Hematopoietic multipotent progenitor cell treated with erythropoietin and hydrocortisone succinate and interleukin-3 and kit ligand, for 17 days (in vitro differentiated cells): ENCODE data around the gene ALPL.

Experiments used
- DNase-seq: peaks from one replicate; pipeline ENCODE4 v3.0.0-alpha.2; 2015; ENCODE audit warnings: low spot score

ALPL gene

DNA sequence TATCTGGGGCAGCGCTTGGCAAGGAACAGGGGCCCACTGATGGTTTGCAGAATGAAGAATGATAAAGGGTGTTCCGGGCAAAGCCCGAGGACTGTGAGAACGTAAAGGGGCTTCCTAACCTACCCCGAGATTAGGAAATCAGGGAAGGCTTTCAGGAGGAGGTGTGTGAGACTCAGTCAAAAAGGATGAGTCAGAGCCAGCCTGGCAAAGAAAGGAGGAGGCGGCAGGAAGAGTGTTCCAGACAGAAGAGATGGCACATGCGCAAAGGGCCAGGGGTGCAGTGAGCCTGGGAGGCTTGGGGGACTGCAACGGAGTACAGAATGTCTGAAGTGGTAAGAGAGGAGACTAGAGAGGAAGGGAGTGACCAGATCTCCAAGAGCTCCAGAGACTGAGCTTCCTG, 89.7 kb downstream of the ALPL start:
- no peak for DNase-seq

- DNase-seq: no peak
Measured at GRCh38 chr1:21599402-21599801, 90.2 kb downstream of the ALPL start.

- no peak for DNase-seq
Measured at GRCh38 chr1:21601278-21602048, 92.2 kb downstream of the ALPL start.

DNA sequence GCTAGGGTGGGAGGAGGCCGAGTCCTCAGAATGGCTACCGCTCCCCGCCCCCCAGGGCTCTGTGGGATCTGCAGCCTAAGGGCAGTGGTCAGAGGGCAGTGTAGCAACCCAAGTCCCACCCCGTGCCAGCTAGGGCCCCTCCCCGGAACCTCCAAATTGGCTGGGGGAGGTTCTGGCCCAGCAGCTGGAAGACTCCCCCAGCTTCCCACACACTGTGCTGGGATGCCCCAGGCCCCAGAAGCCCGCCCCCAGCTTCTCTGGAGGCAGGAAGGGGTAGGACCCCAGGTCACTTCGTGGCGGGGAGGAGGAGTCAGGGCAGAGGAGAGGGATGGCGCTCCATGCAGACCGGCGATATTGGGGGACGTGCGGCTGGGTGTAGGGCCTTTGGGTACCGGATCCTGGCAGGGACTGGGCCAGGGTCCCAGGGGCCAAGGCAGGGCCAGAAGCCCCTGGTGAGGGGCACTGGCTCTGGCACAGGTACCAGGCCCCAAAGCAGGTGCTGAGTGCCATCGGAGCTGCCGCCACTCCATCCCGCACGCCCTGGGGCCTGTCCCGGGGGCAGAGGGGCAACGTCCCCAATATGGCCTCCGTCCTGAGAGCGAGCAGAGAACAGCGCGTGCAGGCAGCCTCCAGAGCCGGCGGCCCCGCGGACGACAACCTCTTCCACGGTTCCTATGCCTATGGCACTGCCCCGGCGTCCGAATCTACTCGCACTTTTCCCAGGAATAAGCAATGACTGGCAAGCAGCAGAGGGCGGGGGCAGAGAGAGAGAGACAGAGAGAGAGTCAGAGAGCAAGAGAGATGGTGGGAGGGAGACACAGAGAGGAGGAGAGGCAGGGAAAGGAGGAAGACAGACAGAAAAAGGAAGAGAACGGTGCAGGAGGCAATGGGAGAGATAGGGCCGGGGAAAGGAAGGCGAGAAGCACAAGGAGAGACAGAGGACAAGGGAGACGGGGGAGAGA, 94.2 kb downstream of the ALPL start:
- DNase-seq: no peak

GRCh38 chr1:21604208-21604957, 95.2 kb downstream of the ALPL start:
- no peak for DNase-seq

GRCh38 chr1:21605012-21605715, 95.9 kb downstream of the ALPL start:
- DNase-seq: no peak

GRCh38 chr1:21605964-21606705, 96.9 kb downstream of the ALPL start:
- DNase-seq: no peak

DNA sequence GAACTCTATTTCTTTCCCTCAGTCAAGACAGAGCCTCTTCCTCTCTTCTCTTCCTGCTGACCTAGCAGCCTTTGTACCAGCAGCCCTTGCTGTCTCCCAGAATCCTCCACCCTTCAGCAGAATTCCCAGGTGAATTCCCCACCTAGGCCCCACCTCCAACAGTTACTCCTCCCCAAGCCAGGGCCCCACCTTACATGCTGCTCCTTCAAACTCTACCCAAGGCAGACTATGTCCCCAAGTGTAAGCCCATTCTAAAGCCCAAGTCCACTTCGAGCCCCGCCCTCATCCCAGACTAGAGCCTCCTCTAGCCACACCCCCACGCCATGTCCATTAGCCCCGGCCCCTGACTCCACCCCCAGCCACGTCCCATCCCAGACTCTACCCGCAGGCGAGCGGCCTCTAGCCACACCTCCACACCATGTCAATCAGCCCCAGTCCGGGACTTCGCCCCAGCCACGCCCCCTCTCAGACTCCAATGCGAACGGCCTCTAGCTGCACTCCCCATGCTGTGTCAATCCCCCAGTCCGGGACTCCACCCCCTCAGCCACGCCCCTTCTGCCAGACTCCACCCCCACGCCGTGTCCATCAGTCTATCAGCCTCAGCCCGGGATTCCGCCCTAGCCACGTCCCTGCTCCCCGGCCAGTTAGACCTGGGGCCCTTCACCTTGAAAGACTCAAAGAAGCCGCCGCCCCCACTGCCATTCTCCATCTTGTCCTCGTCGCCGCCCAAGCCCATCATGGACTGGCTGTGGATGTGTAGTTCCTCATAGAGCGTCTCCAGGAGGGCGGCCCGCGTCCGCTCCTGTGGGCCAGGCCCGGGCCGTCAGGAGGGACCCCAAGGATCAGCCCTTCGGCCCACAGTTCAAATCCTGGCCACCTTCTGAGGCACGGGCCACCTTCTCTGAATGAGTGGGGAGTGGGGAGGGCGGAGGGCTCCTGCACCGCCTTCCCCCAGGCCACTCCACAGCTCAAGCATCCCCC, 98.6 kb downstream of the ALPL start:
- peak; percentile 88 for DNase-seq

DNA sequence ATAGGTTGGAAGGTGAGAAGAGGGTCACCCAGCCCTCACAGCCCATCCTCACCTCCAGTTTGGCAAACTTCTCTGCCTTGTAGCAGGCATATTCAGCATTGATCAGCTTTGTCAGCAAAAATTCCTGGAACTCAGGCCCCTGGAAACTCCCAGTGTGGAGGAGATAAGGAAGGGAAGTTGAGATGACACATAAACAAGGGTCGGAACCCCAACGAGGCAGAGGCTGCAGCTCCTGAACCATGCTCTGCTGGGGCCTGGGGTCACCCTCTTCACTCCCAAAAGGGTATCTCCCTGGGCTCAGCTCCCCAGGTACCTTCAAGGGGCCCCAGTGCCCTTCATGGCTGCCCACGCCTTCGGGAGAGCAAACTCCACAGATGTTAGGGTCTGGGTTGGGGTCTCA, 99.6 kb downstream of the ALPL start:
- no peak for DNase-seq

DNA sequence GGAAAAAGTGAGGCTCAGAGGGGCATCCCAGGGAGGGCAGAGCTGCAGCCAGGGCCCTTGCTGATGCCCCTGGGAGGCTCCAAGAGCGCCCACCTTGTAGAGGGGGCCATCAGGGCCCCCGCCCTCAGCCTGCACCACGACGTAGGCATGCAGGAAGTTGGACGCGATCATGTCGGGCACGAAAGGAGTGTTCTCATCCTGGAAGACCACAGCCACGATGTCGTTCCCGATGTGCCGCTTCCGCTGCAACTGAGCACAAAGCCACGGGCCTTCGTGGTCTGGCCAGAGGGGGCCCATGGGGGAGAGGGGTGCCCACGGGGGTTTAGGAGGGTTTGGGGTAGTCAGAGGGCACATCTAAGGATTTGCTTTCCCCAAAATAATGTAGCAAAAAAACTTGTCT, 100.8 kb downstream of the ALPL start:
- no peak for DNase-seq

GRCh38 chr1:21610989-21611785, 102.0 kb downstream of the ALPL start:
- DNase-seq: no peak

- DNase-seq: no peak
Measured at GRCh38 chr1:21612057-21612456, 102.8 kb downstream of the ALPL start.

DNA sequence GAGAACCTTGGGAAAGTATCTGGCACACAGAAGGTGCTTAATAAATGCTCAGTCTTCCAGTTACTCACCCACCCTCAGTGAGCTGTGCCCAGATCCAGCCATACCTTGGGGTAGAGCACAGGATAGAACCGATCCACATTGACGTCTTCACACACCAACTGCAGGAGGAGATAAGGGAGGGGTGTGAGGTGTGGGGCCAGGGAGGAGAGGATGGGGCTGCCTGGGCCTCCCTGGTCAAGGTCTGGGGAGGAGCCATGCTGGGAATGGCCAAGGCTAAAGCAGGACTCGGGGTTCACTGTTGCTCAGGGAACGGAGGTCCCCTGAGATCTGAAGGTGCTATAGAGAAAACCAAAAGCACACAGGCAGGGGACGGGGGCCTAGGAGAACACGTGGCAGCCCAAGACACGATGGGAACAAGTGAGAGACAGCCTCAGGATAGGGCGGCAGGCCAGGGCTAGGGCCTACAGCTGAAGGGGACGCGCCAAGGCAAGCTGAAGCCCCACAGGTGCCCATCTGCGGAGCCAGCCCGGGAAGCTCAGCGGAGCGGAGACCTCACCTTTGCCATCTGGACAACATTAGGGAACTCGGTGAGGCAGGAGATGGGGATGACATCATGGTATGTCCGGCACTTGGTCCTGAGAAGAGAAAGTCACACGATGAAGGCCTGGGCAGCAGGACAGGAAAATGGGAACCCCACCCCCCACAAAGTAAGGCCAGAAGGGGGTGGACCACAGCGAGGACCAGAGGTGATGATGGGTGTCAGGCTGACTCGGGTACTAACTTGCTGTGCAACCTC, 104.0 kb downstream of the ALPL start:
- no peak for DNase-seq

- DNase-seq: no peak
Measured at GRCh38 chr1:21614419-21615115, 105.3 kb downstream of the ALPL start.

DNA sequence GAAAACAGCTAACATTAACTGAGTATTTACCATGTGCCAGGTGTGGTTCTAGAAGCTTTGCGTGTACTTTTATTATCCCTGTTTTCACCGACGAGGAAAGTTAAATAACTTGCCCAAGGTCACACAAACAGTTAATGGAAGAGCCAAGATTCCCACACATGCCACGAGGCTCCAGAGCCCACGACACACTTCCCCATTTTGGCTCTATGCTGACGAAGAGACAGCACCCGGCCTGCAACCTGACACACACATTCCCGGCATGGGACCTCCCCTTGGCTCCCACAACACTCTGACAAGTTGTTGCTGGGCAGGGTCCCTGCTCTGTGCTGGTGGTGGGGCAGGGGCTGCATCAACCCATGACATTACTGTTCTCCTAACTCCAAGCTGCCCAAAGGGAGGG, 107.1 kb downstream of the ALPL start:
- DNase-seq: no peak

DNA sequence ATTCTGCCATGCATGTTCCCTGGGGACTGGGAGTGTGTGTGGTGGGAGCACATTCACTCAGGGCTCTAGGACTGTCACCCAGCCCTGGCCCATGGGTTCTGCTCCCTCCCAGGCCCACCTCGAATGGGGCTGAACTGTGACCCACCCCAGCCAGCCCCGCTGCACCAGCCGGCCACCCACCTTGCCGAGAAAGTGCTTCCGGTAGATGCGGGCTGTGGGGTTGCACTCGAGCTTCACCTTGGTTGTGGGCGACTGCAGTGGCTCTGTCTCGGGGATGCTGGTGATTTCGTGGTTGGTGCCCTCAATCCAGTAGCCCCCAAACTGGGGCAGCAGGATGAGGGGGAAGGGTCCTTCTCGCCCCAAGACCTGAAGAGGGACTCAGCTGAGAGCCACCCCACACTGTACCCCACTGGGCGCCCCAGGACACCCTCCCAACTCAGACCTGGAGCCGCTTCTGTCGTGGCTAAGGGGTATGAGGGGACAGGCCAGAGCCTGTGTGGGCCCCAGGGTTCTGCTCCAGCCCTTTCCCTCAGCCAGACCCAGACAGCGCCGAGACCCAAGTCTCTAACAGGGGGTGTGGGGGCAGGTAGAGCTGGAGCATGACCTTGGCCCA, 108.0 kb downstream of the ALPL start:
- DNase-seq: no peak

GRCh38 chr1:21618059-21618458, 108.8 kb downstream of the ALPL start:
- DNase-seq: no peak
